Stimulated activated CD8-positive, alpha-beta memory T cell treated with anti-CD3 and anti-CD28 coated beads, Interleukin-15, amount 100 ng/mL, for 1 hour (primary cell): ENCODE data around the gene SDR9C7.
"Not testable (repeated sequence)": the region's sequence is repeated elsewhere in the genome, so short reads cannot be mapped to it uniquely, and the experiment has no call there.

Experiments
- DNase-seq: peaks from one replicate; pipeline ENCODE4 v3.0.0-alpha.2; 2020; ENCODE audit warnings: low read depth

Gene SDR9C7

DNA sequence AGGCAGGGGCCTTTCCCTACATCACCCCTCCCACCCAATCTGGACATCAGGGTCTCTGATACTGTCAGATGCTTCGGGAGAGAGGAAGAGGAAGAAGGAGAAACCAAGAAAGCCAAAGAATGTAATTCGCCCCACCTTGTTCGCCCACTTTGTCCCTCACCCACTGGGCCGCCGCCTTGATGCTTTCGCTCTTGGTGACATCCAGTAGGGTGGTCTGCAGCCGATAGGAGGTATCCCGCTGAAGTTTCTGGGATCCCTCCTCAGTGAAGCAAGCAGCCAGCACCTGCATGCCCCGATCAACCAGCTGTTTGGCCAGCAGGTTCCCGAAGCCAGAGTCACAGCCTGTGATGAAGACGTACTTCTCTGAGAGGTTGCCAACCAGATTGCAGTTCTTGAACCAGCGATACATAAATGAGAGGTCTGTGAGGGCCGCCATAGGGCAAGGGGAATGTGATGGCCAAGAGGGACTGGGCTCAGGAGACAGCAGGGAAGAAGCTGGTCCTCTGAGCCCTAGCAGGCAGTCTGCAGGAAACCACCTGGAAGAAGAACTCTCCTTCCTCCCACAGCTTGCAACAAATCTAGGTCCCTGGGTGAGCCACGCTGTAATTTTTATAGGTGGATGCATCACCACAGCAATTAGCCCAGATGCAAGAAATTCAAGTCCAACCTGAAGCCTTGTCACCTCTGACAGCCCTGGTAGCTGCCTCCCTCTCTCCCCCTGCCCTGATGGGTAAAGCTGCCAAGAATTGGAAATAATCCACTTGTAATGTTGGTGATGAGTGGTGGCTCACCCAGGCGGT, at the start of gene SDR9C7:
Gene SDR9C7 (minus strand): TSS at position 583 of the 800 bp plus-strand sequence. CDS start 147 bp downstream, at position 436.
- DNase-seq: no peak

DNA sequence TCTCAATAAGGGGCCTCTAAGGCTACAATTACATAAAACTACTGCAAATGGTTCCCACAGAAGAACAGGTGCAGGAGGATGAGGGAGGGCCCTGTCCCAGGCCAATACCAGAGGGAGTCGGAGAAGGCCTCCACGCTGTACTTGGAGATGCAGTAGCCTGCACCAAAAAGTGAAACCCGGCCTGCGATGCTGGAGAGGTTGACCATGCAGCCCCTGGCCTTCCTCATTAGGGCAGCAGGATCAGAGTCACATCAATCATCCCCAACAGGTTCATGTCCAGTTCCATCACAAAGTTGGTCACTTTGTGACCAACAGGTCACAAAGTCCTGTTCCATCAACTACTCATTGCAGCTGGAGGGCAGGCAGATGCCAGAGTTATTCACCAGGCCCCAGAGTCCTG, 49.2 kb upstream of the SDR9C7 start:
- no peak for DNase-seq

DNA sequence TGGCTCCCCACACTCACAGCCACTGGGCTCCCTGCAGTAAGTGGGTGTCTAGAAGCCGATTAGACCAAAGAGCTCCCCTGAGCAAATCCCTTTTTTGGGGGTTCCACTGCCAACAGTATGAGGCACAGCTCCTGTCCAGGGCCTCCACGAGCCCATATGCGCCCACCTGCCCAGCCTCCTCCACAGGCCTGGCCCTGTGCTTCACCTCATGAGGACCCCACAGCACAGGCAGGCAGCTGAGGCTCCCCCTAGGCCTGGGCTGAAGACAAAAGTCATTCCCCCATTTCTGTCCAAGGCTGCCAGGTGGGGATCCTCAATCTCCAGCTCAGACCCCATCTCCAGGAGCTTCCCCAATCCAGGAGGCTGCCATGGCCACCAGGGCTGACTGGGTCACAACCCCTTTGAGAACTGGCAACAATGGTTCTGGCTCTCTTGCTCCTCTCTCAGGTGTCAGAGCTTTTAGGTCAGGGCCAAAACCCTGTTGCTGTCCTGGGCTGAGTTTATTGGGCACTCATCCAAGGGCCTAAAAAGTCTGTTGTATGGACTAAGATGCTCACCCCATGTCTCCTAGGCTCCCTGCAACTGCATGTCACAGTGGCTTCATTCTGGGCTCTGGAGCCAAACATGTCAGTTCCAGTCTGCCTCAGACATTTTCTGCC, 48.5 kb upstream of the SDR9C7 start:
- not testable (repeated sequence) for DNase-seq

DNA sequence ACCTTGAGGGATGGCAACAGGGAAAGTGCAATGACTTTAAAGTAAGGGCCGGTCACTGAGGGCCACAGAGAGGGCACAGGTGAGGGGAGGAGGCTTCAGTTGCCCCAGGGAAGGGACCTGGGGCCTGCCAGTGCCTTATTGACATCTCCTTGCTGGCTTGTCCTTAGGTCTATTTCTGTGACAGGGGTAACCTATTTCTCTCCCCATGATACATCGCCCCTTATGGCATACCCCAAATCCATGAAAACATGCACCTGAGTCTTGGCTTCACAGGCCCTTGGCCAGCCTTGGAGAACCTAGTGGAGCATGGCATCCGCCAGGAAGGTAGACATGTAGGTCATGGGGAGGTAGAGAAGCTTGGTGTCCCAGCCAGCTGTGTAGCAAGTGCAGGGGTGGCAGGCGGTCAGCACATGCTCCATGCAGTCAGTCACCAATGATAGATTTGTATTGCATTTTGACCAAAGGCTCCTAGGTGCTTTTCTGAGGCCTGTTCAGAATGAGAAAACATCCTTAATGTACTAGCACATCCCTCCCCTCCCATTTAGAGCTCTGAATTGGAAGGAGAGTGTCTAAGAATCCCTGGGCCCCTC, 46.8 kb upstream of the SDR9C7 start:
- DNase-seq: no peak

DNA sequence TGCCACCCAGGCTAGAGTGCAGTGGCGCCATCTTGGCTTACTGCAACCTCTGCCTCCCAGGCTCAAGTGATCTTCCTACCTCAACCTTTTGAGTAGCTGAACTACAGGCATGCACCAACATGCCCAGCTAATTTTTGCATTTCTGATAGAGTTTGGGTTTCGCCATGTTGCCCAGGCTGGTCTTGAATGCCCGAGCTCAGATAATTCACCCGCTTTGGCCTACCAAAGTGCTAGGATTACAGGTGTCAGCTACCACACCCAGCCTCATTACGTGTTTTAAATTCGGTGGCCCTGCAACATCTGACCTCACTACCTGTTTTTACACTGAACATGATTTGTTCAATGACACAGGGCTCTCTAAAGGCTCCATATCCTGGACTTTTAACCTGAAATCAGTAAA, 46.1 kb upstream of the SDR9C7 start:
- DNase-seq: no peak

DNA sequence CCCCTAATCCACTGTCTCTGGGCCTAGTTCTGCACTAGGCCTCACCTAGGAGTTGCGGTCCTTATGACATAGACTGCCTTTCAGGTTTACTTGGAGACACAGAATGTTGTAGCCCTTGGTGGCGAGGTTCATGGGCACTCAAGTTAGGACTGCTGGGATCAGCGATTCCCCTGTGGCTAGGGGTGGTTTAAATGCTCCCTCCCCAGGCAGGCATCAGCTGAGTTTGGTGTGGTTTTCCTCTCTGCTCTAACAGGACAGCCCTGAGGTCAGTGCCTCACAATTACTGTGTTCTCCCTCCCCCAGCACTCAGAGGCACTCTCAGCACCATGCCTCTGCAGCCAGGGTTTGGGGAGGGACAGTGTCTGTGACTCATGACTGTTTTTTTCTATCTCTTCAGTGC, 45.4 kb upstream of the SDR9C7 start:
- DNase-seq: no peak

DNA sequence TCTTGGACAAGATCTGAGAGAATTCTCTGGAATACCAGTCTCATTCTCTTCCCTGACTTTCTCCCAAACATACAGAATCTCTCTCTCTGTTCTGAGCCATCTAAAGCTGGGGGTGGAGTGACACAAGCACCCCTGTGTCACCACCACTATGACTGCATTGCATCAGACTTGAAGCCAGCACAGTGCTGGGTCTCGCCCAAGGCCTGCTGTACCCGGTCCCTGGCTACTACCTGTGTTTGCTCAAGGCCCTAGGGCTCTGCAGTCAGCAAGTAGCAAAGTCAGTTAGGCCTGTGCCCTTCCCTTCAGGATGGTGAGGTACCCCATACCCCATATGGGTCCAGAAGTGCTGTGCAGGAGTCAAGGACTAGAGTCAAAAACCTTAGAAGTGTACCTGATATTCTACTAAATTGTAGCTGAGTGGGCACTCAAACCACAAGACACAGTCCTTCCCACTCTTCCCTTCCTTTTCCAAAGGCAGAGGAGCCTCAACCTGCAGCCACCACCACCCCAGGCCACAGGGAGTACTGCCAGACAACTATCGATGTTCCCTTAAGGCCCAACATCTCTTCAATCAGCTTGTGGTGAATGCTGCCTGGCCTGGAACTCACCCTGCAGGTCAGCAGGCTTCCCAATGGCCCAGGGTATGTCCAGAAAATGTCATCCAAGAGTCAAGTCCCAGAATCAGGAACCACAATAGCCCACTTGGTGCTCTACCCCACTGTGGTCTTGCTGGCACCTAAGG, 44.4 kb upstream of the SDR9C7 start:
- DNase-seq: no peak

DNA sequence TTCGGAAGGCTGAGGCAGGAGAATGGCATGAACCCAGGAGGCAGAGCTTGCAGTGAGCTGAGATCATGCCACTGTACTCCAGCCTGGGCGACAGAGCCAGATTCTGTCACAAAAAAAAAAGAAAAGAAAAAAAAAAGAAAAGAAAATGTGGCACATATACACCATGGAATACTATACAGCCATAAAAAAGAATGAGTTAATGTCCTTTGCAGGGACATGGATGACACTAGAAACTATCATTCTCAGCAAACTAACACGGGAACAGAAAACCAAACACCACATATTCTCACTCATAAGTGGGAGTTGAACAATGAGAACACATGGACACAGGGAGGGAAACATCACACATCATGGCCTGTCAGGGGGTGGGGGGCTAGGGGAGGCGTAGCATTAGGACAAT, 43.2 kb upstream of the SDR9C7 start:
- not testable (repeated sequence) for DNase-seq

DNA sequence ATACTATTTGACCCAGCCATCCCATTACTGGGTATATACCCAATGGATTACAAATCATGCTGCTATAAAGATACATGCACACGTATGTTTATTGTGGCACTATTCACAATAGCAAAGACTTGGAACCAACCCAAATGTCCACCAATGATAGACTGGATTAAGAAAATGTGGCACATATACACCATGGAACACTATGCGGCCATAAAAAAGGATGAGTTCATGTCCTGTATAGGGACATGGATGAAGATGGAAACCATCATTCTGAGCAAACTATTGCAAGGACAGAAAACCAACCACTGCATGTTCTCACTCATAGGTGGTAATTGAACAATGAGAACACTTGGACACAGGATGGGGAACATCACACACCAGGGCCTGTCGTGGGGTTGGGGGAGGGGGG, 40.0 kb upstream of the SDR9C7 start:
- not testable (repeated sequence) for DNase-seq

DNA sequence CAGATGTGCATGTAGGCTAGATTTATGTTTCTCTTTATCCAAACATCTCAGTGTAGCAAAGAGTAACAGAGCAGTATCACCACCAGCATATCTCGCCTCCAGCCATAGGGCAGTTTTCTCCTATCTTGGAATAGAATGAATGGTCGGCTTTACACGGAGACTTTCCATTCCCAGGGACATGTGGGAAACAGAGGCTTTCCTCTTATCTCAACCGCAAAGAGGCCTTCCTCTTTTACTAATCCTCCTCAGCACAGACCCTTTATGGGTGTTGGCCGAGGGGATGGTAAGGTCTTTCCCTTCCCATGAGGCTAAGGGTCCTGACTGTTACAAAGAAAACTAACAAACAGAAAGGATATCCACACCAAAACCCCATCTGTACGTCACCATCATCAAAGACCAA, 34.7 kb upstream of the SDR9C7 start:
- not testable (repeated sequence) for DNase-seq

DNA sequence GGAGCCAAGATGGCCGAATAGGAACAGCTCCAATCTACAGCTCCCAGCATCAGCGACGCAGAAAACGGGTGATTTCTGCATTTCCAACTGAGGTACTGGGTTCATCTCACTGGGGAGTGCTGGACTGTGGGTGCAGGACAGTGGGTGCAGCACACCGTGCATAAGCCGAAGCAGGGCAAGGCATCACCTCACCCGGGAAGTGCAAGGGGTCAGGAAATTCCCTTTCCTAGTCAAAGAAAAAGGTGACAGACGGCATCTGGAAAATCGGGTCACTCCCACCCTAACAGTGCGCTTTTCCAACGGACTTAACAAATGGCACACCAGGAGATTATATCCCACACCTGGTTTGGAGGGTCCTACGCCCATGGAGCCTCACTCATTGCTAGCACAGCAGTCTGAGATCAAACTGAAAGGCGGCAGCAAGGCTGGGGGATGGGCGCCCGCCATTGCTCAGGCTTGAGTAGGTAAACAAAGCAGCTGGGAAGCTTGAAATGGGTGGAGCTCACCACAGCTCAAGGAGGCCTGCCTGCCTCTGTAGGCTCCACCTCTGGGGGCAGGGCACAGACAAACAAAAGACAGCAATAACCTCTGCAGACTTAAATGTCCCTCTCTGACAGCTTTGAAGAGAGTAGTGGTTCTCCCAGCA, 31.9 kb upstream of the SDR9C7 start:
- DNase-seq: not testable (repeated sequence)

DNA sequence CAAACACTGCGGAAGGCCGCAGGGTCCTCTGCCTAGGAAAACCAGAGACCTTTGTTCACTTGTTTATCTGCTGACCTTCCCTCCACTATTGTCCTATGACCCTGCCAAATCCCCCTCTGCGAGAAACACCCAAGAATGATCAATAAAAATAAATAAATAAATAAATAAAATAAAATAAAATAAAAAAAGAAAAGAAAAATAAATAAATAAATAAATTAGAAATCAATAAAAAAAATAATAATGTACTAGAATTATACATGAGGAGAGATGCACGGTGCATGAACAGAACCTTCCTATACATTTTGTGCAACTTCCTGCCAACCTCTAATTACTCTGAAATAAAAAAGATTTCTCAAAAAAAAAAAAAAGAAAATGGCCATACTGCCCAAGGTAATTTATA, 30.9 kb upstream of the SDR9C7 start:
- not testable (repeated sequence) for DNase-seq

DNA sequence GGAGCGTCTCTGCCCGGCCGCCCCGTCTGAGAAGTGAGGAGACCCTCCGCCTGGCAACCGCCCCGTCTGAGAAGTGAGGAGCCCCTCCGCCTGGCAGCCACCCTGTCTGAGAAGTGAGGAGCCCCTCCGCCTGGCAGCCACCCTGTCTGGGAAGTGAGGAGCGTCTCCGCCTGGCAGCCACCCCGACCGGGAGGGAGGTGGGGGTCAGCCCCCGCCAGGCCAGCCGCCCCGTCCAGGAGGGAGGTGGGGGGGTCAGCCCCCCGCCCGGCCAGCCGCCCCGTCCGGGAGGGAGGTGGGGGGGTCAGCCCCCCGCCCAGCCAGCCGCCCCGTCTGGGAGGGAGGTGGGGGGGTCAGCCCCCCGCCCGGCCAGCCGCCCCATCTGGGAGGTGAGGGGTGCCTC, 29.3 kb upstream of the SDR9C7 start:
- DNase-seq: not testable (repeated sequence)

DNA sequence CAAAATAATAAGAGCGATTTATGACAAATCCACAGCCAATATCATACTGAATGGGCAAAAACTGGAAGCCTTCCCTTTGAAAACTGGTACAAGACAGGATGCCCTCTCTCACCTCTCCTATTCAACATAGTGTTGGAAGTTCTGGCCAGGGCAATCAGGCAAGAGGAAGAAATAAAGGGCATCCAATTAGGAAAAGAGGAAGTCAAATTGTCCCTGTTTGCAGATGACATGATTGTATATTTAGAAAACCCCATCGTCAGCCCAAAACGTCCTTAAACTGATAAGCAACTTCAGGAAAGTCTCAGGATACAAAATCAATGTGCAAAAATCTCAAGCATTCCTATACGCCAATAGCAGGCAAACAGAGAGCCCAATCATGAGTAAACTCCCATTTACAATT, 28.0 kb upstream of the SDR9C7 start:
- DNase-seq: not testable (repeated sequence)

DNA sequence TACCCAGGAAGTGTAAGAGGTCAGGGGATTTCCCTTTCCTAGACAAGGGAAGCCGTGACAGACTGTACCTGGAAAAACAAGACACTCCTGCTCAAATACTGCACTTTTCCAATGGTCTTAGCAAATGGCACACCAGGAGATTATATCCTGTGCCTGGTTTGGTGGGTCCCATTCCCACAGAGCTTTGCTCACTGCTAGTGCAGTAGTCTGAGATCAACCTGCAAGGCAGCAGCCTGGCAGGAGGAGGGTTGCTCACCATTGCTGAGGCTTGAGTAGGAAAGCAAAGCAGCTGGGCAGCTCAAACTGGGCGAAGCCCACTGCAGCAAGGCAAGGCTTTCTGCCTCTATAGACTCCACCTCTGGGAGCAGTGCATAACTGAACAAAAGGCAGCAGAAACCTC, 24.2 kb upstream of the SDR9C7 start:
- DNase-seq: no peak

DNA sequence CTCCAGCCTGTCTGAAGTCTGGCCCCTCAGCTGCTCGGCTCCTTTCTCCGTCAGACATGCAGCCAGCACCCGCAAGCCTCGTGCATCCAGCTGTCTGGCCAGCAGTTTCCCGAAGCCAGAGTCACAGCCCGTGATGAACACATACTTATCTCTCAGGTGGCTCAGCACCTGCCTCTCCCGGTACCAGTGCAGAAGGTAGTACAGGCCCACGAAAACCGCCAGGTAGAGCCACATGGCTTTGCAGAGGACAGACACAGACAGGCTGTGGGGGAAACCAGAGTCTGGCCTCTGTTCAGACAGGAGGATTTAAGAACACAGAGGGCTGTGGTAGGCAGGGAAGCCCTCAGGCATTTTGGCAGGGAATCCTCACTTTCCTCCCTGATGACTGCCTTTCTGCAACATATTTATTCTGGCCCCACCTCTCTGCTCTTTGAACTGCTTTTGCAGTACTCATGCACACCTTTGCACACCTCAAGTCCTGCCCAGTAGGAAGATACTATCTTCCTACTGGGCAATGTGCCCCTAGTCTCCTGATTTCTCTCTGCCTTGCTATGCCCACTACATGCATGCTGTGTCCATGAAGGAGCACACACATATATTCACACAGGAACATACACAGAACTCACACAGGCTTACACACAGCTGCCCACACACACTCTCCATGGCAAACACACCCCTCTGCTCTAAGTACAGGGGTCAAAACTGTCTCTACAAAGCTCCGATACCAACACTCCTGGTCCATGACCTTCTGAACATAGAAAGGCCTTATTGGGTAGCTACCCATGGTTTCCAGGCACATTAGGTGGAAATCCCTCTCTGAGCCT, 23.2 kb upstream of the SDR9C7 start, which contains the start of gene RDH16:
Gene RDH16 (minus strand): TSS at position 380 of the 824 bp plus-strand sequence. CDS start 146 bp downstream, at position 234.
- no peak for DNase-seq

DNA sequence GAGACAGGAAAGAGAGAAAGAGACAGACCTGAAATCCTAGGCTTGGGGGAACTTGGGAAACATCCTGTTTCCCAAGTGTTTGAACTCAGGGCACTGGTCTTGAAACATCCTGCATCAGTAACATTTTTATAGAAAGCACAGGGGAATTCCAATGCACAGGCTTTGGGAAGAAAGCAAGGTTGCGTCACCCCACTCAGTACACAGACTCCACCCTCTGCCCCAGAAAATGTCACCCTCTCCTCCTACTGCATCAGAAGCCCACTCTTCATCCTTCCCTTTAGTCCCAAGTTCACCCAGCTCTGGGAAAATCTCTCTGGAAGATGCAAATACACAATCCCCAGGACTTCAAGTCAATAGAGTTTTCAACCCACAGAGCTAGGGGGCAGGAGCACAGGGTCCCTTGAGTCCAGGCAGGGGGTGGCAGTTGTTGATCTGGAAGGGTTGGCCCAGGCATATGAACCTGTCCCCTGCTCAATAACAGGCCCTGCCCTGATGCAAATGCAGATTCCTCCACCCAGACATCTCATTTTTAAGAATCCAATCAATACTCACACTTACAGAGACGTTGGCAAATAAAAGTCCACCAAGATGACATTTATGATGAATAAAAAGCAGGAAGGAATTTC, 21.5 kb upstream of the SDR9C7 start:
- DNase-seq: no peak

DNA sequence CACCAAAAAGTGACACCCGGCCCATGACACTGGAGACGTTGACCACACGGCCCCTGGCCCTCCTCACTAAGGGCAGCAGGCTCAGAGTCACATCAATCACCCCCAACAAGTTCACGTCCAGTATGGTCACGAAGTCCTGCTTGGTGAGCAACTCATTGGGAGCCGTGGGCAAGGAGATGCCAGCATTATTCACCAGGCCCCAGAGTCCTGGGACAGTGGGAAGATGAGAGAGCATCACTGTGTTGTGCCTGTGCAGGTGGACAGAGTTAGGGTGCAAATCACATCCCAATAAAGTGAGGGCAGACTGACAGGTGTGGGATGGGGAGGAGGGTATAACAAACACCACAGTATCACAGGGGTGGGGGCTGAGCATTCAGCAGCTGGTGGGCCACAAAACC, 20.7 kb upstream of the SDR9C7 start:
- no peak for DNase-seq

DNA sequence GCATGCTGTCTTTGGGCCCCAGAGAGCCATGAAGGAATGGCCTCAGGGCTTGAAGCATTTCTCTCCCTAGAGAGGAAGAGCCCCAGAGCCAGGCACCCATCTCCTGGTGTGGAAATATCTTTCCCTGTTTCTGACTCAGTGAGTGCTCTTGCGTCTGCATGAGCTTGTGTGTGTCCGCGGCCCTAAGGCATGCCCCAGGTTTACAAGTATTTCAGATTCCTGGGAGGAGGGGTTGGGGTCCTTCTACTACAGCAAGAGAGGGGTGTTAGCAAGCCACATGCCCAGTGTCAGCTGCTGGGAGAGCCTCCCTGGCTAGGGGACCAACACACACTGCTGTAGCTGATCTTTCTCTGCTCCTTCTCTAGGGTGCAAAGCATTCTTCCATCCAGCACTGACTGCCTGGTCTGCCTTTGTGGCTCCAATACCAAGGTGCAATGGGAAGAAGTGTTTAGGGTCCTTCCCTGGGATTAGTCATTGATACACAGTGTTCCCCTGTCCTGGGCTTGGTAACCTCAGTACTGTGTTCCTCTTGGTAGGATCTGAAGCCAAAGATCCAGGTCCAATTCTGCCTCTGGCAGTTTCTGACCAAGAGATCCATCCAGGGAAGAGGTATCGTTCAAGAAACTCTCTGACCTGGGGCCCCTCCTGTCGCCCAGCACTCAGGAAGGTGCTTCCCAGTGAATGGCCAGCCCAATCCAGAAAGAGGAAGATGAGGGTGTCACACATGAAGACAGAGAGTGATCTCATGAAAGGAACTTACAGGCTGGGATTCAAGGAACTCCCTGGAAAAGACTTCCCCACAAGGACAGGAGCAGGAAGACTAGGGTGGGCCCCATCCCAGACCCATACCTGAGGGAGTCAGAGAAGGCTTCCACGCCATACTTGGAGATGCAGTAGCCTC, 20.1 kb upstream of the SDR9C7 start:
- DNase-seq: no peak
